PFSK-1 (cell line): ENCODE measurements around the gene SLC15A4.

Experiments
- FOXP2 ChIP-seq: optimal IDR thresholded peaks from 2 replicates; pipeline ENCODE3; 2011; ENCODE audit warnings: borderline replicate concordance, control low read depth, inconsistent platforms; ENCODE audit not compliant: insufficient read depth; ENCODE audit errors: extremely low read length, extremely low read depth
- POLR2AphosphoS5 ChIP-seq: IDR thresholded peaks from 2 replicates; pipeline ENCODE4 v1.6.1; 2012; ENCODE audit warnings: low read depth, mild to moderate bottlenecking, control low read depth, low read length, moderate library complexity
- SIN3A ChIP-seq: IDR thresholded peaks from 2 replicates; pipeline ENCODE4 v1.6.1; 2012; ENCODE audit warnings: mild to moderate bottlenecking, low read length, moderate library complexity, borderline replicate concordance; ENCODE audit not compliant: insufficient read depth
- TAF1 ChIP-seq: IDR thresholded peaks from 2 replicates; pipeline ENCODE4 v1.6.1; 2012; ENCODE audit warnings: low read length, control low read depth, borderline replicate concordance; ENCODE audit not compliant: insufficient read depth
- TF ChIP-seq, protein P1 (sequence below), 2 experiments: IDR thresholded peaks; 2 replicates each; pipeline versions ENCODE4 v1.6.1 to v1.8.0; 2011 to 2012; ENCODE audit warnings: low read depth in 2 of 2, low read length in 2 of 2, control low read depth in 1 of 2, inconsistent platforms in 1 of 2, mild to moderate bottlenecking in 1 of 2, moderate library complexity in 1 of 2; ENCODE audit not compliant: insufficient read depth in 1 of 2

SLC15A4 gene

DNA sequence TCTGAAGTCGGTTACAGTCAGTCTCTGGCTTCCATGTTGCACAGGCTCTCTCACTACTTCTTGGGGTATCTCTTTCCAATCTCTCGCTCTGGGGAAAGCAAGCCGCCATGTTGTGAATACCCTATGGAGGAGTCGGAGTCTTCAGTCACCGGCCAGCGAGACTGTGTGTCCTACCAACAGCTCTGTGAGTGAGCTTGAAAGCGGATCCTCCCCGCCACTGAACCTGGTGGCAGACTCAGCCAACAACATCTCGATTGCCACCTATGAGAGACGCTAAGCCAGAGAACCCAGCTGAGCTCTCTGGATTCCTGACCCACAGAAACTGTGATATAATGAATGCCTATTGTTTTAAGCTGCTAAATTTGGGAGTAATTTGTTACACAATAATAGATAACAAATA lies 51.5 kb downstream of the SLC15A4 start:
- TF ChIP-seq POLR2AphosphoS5 (no peak), SIN3A (no peak), FOXP2 (no peak), TAF1 (no peak)
- TF ChIP-seq, protein P1, sequence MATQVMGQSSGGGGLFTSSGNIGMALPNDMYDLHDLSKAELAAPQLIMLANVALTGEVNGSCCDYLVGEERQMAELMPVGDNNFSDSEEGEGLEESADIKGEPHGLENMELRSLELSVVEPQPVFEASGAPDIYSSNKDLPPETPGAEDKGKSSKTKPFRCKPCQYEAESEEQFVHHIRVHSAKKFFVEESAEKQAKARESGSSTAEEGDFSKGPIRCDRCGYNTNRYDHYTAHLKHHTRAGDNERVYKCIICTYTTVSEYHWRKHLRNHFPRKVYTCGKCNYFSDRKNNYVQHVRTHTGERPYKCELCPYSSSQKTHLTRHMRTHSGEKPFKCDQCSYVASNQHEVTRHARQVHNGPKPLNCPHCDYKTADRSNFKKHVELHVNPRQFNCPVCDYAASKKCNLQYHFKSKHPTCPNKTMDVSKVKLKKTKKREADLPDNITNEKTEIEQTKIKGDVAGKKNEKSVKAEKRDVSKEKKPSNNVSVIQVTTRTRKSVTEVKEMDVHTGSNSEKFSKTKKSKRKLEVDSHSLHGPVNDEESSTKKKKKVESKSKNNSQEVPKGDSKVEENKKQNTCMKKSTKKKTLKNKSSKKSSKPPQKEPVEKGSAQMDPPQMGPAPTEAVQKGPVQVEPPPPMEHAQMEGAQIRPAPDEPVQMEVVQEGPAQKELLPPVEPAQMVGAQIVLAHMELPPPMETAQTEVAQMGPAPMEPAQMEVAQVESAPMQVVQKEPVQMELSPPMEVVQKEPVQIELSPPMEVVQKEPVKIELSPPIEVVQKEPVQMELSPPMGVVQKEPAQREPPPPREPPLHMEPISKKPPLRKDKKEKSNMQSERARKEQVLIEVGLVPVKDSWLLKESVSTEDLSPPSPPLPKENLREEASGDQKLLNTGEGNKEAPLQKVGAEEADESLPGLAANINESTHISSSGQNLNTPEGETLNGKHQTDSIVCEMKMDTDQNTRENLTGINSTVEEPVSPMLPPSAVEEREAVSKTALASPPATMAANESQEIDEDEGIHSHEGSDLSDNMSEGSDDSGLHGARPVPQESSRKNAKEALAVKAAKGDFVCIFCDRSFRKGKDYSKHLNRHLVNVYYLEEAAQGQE (IDR thresholded peaks at IDR 0.05; ENCODE audit: insufficient read depth in 1 of 2, low read depth in 2 of 2, low read length in 2 of 2), result no peak

DNA sequence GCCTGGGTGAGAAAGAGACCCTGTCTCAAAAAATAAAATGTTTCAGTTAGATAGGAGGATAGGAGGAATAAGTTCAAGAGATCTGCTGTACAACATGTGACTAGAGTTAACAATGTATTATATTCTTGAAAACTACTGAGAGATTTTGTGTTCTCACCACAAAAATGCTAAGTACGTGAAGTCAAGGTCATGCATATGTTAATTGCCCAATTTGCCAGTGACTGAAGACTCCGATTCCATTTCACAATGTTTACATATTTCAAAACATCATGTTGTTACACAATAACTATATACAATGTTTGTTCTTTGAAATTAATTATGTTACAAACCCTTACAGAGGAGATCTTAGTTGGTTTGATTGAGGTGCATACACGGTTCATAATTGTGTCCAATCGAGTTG lies 52.1 kb downstream of the SLC15A4 start:
- TF ChIP-seq FOXP2, result no peak
- TF ChIP-seq, protein P1 (IDR thresholded peaks at IDR 0.05; ENCODE audit: insufficient read depth in 1 of 2, low read depth in 2 of 2, low read length in 2 of 2), result no peak
- no peak for TF ChIP-seq SIN3A
- TF ChIP-seq TAF1, result no peak
- no peak for TF ChIP-seq POLR2AphosphoS5

DNA sequence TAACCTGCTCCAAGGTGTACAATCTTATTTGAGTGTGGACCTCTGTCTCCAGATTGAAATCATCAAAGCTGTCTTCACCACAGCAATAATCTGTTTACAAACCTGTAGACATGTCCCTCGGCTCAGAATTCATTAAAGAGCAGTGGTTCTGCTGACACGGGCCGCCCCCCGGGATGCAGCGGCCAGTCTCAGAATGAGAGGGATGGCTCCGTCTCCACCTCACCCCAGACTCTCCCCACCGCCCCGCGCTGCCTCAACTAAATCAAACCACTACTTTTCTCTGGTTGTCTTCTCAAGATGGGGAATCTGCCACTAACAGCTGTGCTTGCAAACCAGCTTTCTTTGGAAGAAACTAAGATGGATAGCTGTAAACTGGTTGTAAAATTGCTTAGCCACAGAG lies 56.2 kb downstream of the SLC15A4 start:
- TF ChIP-seq, protein P1 (IDR thresholded peaks at IDR 0.05; ENCODE audit: insufficient read depth in 1 of 2, low read depth in 2 of 2, low read length in 2 of 2), result no peak
- TF ChIP-seq TAF1 (no peak), SIN3A (no peak), FOXP2 (no peak), POLR2AphosphoS5 (no peak)

DNA sequence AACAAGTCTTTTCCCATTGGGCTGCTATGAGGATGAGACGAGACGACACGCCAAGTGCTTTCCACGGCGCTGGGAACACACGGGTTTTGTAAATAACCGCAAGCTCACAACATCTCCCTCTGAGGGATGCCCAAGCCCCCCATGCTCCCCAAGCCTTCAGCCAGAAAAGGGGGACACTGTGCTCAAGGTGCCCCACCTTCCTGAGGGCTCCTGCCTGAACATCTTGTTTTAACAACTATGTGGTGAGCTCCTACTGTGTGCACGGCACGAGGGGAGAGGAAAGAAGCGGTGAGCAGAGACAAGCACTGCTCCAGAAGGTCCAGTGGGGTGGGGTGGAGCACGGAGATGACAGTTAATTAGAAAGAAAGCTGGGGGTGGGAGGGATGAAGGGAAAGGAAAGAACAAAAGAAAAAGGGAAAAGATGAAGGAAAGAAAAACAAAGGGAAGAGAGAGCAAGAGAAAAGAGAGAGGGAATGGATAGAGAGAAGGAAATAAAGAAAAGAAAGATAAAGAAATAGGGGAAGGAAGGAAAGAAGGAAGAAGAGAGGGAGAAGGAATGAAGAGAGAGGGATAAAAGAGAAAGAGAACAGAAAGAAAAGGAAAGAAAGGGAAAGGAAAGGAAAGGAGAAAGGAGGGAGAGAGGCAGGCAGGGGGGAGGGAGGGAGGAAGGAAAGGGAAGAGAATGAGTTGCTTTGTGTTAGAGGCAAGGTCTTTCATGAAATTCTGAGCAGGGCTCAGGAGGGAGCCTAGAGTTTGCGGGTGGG lies 56.8 kb downstream of the SLC15A4 start:
- TF ChIP-seq, protein P1 (IDR thresholded peaks at IDR 0.05; ENCODE audit: insufficient read depth in 1 of 2, low read depth in 2 of 2, low read length in 2 of 2), result no peak
- no peak for TF ChIP-seq POLR2AphosphoS5
- no peak for TF ChIP-seq TAF1

DNA sequence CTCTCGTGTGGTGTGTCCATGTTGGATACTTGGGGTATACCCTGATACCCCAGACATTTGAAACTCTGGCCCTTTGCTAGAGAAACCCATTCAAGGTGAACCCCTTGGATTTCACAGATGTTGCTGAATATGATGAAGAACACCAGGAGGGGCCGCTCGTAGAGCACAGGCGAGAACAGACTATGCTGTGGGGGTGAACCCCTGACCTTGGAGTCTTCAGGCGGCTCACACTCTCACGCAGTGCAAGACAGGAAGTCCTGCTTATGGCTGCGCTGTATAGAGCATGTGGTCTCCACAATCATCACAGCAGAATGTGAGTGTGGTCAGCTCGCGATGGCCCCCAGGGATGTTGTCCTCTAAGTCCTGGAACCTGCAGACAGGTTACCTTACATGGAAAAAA lies 60.4 kb downstream of the SLC15A4 start:
- TF ChIP-seq FOXP2 (no peak), POLR2AphosphoS5 (no peak), TAF1 (no peak), SIN3A (no peak)
- TF ChIP-seq, protein P1 (IDR thresholded peaks at IDR 0.05; ENCODE audit: insufficient read depth in 1 of 2, low read depth in 2 of 2, low read length in 2 of 2), result no peak
